Raji (cell line): ENCODE measurements around the gene KCNJ16.

ENCODE experiments used
- POLR2A ChIP-seq: IDR thresholded peaks from 2 replicates; pipeline ENCODE4 v1.6.1; 2011; ENCODE audit warnings: low read depth, low read length, control low read depth; ENCODE audit not compliant: insufficient read depth

KCNJ16 gene

DNA sequence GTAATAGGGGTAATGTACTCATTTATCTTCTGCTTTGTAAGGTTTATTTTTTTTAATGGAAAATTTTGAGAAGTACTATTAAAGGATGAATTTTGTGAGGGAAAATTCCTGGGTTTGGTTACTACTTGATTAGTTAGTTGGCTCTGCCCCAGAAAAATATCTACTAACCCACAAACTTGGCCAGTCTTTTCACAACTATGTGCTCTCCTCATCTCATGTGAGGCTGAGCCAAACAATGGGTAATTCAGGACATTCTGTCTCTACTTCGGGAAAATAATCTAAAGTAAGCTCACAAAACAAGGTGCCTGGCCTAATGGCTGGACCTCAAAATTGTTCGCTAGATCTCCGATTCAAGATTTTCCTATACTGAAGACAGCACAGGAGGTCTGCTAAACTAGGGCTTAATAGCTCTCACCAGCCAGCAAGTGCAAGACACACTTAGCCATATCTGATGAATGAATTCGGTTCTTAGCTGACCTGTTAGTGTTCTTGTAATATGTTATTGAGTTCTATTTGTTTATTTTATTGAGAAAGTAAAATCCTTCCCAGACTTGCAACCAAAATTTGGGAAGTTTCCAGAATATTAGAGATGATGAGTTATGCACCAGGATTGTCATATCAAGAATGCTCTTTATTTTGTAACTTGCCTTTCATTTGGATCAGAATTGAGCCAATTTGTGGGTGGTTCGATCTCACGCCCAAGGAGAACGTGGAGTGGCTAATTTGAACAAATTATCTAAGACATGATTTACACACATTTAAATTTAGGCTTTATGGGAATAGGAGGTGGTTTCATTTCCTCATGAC, 5.7 kb downstream of the KCNJ16 start:
- TF ChIP-seq POLR2A, result no peak

DNA sequence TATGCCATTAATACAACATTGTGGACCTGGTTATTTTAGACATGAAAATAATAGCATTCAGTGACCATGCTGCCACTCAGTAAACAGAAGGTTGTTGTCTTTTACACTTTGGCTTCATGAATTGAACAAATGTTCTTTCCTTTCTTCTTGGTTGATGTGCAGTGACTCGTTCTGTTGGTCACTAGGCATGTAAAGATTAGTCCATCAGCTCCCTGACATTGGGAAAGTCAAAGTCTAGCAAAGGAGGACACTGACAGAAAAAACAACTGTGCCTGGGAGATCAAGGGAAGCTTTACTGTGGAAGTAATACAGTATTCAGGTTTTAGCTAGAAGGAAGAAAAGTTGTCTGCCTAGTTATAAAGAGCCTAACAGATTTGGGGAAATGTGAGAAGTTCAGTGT, 6.9 kb downstream of the KCNJ16 start:
- no peak for TF ChIP-seq POLR2A

DNA sequence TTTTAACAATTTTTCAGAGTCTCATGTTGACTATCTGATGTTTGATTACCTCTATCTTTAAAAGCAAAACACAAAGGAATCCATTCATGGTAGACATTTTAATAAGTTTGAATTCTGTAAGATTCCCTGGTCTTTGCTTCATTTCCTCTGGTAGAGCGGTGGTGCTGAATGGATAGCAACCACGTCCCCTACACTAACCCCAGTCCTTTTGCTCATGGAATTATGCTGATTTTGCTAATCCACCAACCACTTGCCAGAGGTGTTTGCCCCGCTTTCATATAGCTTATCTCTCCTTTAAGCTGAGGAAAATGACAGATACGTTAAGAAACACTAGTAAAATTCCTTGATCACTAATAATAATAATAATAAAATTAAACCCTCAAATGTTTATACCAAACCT, 9.5 kb downstream of the KCNJ16 start:
- no peak for TF ChIP-seq POLR2A

DNA sequence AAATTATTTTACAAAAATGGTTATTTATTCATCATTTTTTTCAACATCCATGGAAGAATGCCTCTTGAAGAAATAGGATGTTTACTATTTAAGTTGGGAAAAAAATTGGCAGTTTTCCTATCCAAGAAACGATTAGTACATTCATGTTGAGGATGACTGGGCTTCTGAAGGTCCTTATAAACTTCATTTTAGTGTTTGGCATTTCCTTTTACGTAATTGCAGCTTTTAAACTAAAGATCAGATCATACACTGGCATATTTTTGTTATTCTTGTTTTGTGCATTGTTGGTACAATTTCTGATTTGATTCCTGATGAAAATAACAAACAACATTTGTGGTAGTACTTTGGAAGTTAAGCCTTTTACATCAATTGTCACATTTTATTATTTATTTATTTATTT, 11.5 kb downstream of the KCNJ16 start:
- TF ChIP-seq POLR2A, result no peak

DNA sequence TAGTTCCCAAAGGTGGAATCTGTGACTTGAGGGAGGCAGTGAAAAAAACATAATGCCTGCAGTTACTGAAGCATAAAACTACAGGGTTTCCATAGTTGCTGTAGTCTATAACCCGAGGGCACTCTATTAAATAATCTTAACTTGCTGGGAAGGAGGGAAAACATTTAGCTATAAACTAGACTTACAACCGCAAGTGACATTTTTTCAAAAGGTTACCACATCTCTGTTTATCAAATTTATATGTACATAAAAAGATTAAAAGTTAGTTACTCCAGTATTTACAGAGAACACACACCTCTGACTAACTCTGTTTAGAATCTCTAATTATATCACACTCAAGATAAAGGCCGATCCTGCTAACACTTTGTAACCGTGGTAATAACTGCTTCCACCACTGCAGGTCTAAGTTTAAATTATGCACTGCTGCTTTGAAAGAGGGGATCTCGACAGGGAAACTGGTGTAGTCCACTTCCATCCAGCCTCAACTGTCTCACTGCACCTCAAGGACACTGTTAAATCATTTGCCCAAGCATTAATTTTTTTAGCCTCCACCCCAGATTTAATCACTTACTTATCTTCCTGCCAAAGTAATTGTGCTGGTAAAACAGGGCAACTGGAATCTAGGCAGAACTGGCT, 14.6 kb downstream of the KCNJ16 start:
- TF ChIP-seq POLR2A, result no peak

DNA sequence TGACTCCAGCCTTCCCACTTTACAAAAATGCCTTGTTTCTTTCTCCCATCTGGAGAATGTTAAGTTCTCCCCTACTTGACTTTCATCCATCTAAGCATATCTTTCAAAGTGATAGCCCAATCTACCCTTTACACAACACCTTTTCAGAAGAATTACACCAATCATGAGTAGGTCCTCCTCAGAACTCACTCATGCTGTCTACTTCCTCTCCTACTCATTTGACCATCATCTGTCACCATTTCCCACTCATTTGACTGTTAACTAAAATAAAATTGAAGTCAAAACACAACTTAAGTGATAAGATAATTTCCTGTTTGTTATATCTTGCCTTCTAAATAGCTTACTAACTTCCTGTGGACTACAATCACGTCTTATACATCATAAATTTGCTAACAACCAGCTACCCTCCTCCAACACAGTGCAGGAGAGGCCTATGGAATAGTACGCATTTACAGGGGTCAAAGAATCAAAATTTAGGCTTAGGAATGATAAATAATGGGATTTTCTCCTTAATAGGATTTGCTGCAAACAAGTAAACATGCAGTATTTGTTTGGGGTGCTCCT, 16.1 kb downstream of the KCNJ16 start:
- TF ChIP-seq POLR2A, result no peak

DNA sequence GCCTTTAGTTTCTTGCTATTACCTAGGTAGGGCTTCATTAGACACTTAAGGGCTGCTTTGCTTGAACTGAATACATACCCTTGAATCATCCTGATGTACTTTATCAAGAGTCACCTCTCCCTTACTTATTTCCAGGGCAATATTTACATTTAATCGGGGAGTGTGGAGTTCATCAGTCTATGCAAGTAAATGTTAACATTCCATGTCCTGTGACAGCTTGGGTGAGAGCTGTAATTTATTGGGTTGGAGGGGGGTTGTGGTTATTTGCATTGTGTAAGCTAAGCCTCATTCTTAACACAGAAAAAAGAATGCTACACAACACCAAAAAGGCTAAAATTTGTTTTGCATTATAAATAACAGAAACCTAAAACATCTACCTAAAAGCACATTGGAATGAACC, 16.7 kb downstream of the KCNJ16 start:
- TF ChIP-seq POLR2A, result no peak

DNA sequence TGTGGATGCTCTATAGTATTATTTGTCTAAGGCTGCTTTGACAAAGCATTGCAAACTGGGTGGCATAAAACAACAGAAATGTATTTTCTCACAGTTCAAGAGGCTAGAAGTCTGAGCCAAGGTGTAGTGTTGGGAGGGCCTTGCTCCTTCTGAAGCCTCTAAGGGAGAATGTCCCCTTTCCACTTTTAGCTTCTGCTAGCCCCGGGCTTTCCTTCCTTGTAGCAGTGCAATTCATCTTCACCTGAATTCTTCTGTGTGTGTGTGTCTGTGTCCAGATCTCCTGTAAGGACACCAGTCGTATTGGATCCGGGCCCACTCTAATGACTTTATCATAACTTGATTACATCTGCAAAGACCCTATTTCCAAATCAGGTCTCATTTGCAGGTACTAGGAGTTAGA, 18.1 kb downstream of the KCNJ16 start:
- no peak for TF ChIP-seq POLR2A

DNA sequence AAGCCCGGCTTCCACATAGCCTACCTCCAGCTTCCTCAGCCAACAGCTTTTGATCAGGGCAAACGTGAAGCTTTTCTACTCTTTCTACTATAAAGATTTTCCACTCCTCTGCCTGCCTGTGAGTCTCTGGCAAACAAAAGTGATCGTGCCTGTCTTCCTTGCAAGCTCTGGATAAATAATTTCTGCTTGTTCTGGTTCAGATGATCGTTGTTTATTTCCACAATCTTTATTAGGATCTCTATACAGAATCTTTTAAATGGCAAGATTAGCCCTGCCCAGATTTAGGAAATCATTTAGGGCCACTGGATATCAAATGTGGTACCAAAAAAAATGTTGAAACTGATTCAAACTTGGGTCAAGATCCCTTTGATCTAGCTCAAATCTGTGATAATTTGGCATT, 20.4 kb downstream of the KCNJ16 start:
- TF ChIP-seq POLR2A, result no peak

DNA sequence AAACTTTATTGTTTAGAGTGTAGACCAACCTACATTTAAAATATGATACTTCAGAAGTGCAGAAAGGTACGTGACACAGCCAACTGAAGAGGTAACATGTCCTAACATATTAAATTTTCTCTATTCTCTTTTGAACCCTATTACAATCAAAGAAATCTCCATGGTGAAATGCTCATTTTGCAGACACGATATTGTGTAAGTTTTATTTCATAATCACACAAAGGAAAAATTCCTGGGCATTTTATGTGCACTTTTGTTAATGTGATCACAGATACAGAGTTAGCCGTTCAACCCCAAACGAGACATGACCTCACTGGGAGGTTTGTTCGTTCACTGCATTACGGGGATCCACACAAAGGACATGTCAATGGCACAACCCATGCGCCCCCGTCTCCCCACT, 21.8 kb downstream of the KCNJ16 start:
- no peak for TF ChIP-seq POLR2A

DNA sequence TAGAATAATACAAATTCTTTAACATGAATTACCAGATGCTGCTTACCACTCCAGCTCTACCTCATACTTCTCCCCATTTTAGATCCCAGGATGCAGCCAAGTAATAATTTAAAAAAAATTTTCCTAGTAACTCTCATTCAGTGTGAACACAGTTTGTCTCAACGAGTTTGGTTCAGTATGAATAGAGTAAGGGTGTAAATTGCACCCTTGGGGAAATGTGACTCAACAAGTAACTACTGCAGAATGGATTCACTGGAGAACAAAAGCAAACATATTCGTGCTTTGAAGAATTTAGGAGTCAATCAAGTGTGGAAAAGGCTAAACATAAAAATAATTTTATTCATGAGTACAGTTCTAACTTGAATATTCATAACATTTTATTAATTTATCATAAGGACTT, 23.0 kb downstream of the KCNJ16 start:
- no peak for TF ChIP-seq POLR2A

DNA sequence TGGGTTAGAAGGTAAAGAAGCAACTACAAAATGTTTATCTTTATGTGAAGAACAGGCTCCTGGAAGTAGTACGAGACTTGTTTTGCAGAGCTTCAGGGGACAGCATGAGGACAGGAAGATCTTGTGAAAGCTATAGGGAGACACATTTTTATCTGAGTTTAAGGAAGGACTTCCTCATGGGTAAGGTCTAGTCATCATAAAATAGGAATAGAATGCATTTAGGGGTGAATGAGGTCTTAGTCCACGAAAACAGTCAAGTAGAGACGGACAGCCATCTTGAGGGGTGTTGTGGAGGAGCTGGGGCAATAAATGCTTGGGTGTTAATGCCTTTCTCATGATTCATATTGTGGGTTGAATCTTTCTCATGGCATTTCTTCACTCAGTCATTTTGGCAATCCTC, 24.3 kb downstream of the KCNJ16 start:
- TF ChIP-seq POLR2A, result no peak

DNA sequence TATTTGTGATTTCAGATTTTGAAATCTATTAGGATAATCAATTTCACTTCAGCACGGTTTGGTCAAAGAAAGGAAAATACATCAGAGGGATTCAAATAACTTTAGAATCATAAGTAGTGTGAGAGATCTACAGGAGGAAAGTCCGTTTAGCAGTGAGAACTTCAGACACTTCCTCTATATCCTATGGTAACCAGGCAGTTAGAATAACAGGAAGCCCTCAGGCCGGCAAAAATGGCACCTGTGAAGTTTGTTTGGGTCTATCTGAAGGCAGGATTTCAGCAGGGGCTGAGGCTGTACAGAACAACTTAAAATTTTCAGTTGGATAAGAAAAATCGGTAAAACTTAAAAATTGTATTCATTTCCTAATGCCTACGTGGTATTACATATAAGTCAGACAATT, 24.9 kb downstream of the KCNJ16 start:
- TF ChIP-seq POLR2A, result no peak

DNA sequence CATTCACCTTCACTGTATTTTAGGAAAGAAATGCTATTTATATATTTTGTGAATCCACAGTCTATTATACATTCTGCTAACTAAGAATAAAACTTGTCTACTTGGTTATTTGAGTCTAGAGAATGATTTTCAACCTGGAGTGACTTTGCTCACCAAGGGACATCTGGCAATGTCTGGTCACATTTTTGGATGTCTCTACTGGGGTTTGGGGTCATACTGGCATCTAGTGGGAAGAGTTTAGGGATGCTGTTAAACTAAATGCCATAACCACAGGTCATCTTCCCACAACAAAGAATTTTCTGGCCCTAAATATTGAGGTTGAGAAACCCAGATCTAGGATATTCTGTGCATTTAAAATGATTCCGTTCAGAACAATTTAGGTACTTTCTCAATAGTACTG, 26.0 kb downstream of the KCNJ16 start:
- no peak for TF ChIP-seq POLR2A

DNA sequence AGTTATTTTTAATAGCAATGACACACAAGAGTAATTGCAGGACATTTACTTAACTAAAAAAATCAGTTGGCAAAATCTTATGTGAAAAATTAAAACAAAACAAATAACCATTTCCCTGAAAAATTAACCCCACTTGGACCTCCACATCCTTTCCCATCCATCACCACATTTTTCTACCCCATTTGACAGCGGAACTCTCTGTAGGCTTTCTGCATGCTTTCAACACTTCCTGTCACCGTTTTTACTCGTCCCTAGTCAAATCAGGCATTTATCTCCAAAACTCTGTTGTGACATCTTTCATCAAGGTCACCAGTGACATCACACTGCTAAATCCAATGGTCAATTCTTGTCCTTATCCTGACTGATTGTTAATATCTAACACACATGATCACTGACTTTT, 27.5 kb downstream of the KCNJ16 start:
- no peak for TF ChIP-seq POLR2A

DNA sequence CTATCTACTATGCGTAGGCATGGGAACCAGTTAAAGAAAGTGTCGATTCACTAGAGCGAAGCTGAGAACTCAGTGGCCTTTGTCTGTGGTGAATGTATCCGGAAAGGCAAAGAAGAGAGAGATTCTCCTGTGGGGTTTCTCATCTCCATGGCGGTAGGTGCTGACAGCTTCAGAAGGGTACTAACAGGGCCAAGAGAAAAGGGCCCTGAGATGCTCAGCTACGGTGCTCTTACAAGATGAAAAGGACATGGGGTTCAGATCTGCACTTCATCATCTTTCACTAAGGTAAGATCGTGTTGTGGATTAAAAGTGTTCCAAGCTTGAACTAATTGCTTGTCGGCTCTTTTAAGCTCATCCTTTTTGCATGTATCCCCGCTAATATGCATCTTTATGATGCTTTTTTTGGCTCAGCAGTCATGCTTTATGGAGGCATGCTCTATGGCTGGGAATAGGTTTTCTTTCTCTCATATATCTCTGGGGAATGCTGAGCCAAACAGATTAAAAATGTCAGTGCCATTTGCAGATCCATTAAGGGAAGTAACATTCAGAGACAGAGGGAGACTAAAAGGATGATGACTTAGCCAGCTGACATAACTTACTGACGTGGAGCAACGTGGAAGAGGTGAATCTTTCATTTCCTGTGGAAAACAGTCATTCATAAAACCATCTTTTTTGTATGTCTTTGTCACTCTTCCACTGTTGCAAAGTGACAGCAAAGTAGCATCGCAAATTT, 29.9 kb downstream of the KCNJ16 start:
- TF ChIP-seq POLR2A, result no peak

DNA sequence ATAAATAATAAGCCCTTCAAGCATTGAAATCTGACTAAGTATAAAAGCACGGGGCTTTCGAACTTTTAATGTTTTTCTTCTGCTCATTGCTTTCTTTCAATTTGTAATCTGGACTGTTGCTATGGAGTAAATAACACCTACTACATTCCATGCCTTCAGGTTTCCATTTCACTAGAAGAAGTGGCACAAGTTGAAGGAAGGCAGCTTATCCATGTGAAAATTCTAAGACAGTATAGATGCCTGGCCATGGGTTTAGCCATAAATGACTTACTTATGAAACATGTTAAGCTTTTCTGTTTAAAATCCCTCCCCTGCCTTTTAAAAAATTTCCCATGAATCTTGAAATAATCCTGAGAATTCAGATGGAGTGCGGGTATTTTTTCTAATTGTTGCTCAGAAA, 30.6 kb downstream of the KCNJ16 start:
- TF ChIP-seq POLR2A, result no peak

DNA sequence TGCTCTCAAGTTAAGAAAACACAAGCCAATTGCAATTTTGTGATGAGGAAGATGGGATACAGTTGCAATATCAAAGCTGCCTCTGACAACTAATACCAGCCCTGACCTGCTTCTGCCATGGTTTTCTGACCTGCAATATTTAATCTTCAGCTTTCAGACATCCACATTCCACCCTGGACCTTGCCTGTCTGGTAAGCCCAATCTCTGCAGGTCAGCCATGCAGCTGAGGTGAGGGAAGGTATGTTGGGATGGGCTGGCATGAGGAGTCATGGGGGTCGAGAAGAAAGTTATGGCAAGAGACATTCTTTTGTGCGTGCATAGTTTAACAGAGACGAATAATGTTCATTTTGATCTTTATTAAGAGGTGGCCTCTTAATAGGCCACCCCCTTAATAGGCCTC, 31.5 kb downstream of the KCNJ16 start:
- TF ChIP-seq POLR2A, result no peak
